ENCODE measurements around the gene CLCA1. TPM values are rescaled to one million over a fixed set of nuclear protein-coding genes. Genes with fewer than 3 reads are reported as not detected.

The CLCA1 gene
- total RNA-seq, 1 experiment from 2014 or later: not detected

GRCh38 chr1:86472152-86472551 is 3.4 kb downstream of the CLCA1 start:
- Mint-ChIP-seq H3K4me1 (peaks cover 5 to 6% of the 10 kb centered on the region in 2 experiments; a peak in 3 of 4 replicates), H3K4me3 (no peak overlapping the region), H3K36me3 (ENCODE audit: insufficient read depth in 1 of 3, low read depth in 3 of 3) (no peaks in the 10 kb centered on the region), H3K27ac (no peak overlapping the region), H3K9me3 (no peaks in the 10 kb centered on the region), H3K27me3 (ENCODE audit: low read depth) (peaks cover 2% of the 10 kb centered on the region; the same call in 1 of the 2 replicates)
- no peak overlapping the region for H3K23ac ChIP-seq (ENCODE audit: insufficient read length, low read depth, low read length)
- no peak overlapping the region for H2BK20ac ChIP-seq (ENCODE audit: low read depth, low read length, poor library complexity, severe bottlenecking)
- no peaks in the 10 kb centered on the region for H3K4me1 ChIP-seq (ENCODE audit: insufficient read depth, low read length)
- no peak overlapping the region for H2AFZ ChIP-seq (ENCODE audit: low read length)
- no peaks in the 10 kb centered on the region for H4K20me1 ChIP-seq (ENCODE audit: control insufficient read depth, insufficient read depth, insufficient read length)
- no peak overlapping the region for H4K5ac ChIP-seq (ENCODE audit: insufficient read length, low read depth, low read length)
- H3K23me2 ChIP-seq (ENCODE audit: insufficient read length, low read depth, low read length, poor library complexity, severe bottlenecking): no peaks in the 10 kb centered on the region
- TF ChIP-seq, protein P1, sequence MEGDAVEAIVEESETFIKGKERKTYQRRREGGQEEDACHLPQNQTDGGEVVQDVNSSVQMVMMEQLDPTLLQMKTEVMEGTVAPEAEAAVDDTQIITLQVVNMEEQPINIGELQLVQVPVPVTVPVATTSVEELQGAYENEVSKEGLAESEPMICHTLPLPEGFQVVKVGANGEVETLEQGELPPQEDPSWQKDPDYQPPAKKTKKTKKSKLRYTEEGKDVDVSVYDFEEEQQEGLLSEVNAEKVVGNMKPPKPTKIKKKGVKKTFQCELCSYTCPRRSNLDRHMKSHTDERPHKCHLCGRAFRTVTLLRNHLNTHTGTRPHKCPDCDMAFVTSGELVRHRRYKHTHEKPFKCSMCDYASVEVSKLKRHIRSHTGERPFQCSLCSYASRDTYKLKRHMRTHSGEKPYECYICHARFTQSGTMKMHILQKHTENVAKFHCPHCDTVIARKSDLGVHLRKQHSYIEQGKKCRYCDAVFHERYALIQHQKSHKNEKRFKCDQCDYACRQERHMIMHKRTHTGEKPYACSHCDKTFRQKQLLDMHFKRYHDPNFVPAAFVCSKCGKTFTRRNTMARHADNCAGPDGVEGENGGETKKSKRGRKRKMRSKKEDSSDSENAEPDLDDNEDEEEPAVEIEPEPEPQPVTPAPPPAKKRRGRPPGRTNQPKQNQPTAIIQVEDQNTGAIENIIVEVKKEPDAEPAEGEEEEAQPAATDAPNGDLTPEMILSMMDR (conservative IDR thresholded peaks at IDR 0.05): no peak
- DNase-seq: no peak
- no peaks in the 10 kb centered on the region for H3K79me2 ChIP-seq (ENCODE audit: insufficient read depth, low read length)
- no peaks in the 10 kb centered on the region for H3K79me1 ChIP-seq (ENCODE audit: insufficient read depth, low read depth, low read length, poor library complexity, severe bottlenecking)
- H3K56ac ChIP-seq (ENCODE audit: insufficient read length, low read depth, low read length): no peak overlapping the region
- H2BK15ac ChIP-seq (ENCODE audit: low read depth, low read length): no peak overlapping the region
- H3K9me3 ChIP-seq (ENCODE audit: control insufficient read depth, low read depth, low read length): no peaks in the 10 kb centered on the region
- H2BK120ac ChIP-seq (ENCODE audit: low read depth, low read length, poor library complexity, severe bottlenecking): no peak overlapping the region
- H3K14ac ChIP-seq (ENCODE audit: insufficient read depth, low read length): no peak overlapping the region
- no peak overlapping the region for H4K8ac ChIP-seq (replicated peaks; ENCODE audit: insufficient read length, low read depth, low read length)
- H2BK12ac ChIP-seq (ENCODE audit: insufficient read length, low read depth, low read length): no peak overlapping the region
- H3K9ac ChIP-seq (ENCODE audit: extremely low read depth, insufficient read length, low read length): no peak overlapping the region
- H3T11ph ChIP-seq (ENCODE audit: low read length): no peak overlapping the region
- H3K18ac ChIP-seq (ENCODE audit: insufficient read length, low read depth, low read length): no peak overlapping the region
- no peak overlapping the region for H3K4ac ChIP-seq (ENCODE audit: low read depth, low read length)
- no CpG with 5 or more reads among the region's 4 CpGs for WGBS (ENCODE audit: extremely low coverage, insufficient read length, low lambda C conversion rate)
- no peak overlapping the region for H4K91ac ChIP-seq (ENCODE audit: insufficient read length, low read depth, low read length)
- H3K27me3 ChIP-seq (ENCODE audit: insufficient read depth, low read length): no peaks in the 10 kb centered on the region
- no peak overlapping the region for H3K4me2 ChIP-seq (ENCODE audit: insufficient read depth, insufficient read length, low read length)
- no peak overlapping the region for H3K27ac ChIP-seq (ENCODE audit: insufficient read length, low read depth, low read length)
- H2AK5ac ChIP-seq (ENCODE audit: insufficient read length, low read length): no peak overlapping the region
- no peak overlapping the region for H2BK5ac ChIP-seq (ENCODE audit: insufficient read length, low read length)

Data from H9 (cell line).